ENCODE results near the gene TSKS.

TSKS gene

DNA sequence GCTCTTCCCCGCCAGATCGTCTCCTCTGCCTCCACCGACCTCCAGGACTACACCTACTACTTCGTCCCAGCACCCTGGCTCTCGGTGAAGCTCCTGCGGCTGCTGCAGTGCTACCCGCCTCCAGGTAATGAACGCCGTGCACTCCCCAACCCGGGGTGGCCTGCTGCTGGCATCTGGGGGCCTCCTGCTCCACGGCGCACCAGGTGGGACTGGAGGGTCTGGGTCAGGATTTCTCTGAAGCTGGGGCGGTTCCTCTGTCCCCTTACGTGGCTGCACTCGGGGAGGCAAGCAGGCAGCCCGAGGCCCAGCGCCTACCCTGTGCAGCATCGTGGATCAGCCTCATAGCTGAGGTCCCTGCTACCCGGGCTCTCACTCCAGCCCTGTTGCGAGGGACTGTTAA lies 32.5 kb upstream of the TSKS start:
- DNase-seq (ENCODE audit: low read depth in 2 of 2), result no peak

GRCh38 chr19:49793561-49793840 lies 30.4 kb upstream of the TSKS start:
- DNase-seq (ENCODE audit: low read depth in 2 of 2), result no peak

DNA sequence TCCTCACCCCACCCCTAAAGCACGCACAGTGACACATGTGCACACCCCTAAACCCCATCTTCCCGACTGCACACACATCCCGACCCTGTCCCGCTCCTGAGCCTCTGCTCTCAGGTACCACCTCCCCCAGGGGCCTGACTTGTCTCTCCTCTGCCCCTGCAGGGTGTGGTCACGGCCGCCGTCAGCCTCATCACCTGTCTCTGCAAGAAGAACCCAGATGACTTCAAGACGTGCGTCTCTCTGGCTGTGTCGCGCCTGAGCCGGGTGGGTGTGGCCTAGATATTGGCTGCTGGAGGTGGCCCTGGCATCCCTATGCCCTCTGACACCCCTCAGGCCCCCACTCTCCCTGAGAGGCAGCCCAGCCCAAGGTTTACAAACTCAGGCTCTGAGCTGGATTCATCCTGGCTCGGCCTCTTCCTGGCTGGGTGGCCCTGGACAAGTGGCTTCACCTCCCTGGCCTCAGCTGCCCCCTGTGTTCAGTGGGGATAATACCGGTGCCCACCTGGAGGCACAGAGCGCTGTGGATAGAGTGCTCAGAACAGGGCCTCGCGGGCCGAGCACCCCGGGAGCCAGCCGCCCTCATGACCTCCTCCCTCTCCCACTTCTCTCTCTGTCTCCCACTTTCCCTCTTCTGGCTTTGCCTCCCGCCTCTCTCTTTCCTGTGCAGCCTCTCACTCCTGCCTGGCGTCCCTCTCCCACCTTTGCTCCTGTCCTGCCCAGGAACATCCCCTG lies 29.9 kb upstream of the TSKS start:
- DNase-seq (ENCODE audit: low read depth in 2 of 2), result no peak

- no peak for DNase-seq (ENCODE audit: low read depth in 2 of 2)
Observed at GRCh38 chr19:49791776-49792445, 28.8 kb upstream of the TSKS start.

- DNase-seq (ENCODE audit: low read depth in 2 of 2), result no peak
Observed at GRCh38 chr19:49790866-49791265, 27.8 kb upstream of the TSKS start.

DNA sequence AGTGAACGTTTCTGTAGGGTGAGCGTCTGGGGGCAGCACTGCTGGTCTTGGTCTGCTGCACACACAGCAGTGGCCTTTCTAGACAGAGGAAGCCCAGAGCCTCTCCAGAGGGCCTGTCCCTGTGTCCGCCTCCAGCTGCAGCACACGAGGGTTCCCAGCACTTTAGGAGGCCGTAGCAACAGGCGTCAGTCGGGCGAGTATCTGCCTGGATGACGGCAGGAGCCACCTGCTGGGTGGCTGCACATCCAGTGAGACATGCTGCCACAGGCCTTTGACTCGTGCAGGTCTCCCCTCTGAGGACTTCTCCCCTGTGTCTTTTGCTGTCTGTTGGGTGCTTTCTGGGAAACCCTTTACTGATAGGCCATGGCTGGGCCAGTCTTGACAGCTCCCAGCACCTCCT lies 25.8 kb upstream of the TSKS start:
- no peak for DNase-seq (ENCODE audit: low read depth in 2 of 2)

DNA sequence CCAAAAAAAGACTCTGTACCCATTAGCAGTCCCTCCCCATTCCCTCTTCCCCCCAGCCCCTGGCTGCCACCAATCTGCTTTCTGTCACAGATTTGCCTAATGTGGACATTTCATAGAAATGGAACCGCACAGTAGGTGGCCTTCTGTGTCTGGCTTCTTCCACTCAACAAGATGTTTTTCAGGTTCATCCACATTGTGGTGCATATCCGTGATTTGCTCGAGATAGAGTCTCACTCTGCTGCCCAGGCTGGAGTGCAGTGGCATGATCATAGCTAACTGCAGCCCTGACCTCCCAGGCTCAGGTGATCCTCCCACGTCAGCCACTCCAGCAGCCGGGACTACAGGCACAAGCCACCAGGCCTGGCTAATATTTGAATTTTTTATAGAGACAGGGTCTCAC lies 24.6 kb upstream of the TSKS start:
- no peak for DNase-seq (ENCODE audit: low read depth in 2 of 2)

DNA sequence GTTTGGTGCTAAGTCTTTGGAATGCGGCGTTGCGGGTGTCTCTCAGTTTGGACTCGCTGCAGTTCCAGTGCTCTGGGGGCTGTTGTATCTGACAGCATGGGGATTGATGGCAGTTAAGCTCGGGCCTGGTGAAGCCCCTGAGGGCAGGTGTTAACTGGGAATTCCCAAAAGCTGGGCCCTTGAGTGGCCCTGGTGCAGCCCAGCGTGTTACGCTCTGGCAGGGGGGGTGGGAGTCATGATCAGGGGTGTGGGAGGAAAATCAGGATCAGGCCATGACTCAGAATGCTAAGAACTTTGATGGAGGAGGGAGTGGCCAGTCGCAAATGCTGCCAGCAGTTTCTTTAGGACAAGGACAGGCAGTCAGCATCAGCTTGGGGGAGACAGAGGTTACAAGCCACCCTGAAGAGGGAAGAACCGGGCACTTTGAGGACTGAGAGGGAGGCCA lies 23.3 kb upstream of the TSKS start:
- no peak for DNase-seq (ENCODE audit: low read depth in 2 of 2)

DNA sequence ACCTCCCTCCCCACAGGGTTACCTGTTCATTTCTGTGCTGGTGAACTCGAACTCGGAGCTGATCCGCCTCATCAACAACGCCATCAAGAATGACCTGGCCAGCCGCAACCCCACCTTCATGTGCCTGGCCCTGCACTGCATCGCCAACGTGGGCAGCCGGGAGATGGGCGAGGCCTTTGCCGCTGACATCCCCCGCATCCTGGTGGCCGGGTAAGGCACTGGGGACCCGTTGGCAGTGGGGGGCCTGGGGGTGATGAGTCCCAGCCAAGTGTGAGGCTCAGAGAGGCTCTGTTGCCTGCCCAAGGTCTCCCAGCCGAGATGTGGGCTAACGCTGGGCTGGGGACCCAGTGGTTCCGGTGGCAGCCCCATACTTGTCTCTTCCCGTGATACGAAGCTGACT lies 19.4 kb upstream of the TSKS start:
- DNase-seq (ENCODE audit: low read depth in 2 of 2), result no peak

DNA sequence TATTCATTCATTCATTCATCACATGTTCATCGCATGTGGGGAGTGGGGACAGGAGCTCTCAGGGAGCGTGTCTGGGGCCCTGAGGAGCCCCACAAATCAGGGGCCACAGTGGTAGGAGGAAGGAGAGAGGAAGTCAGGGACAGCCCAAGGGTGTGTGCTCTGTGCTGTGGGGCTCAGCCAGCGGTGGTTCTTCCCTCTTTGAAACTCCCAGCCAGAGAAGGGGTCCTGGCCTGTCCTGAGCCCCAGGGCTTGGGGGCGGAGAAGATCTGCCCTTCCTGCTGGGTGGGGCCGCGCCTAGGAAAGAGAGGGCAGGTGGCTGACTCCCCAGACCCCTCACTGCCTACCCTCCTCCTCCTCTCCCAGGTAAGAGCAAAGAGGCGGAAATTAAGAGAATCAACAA lies 18.3 kb upstream of the TSKS start:
- no peak for DNase-seq (ENCODE audit: low read depth in 2 of 2)

DNA sequence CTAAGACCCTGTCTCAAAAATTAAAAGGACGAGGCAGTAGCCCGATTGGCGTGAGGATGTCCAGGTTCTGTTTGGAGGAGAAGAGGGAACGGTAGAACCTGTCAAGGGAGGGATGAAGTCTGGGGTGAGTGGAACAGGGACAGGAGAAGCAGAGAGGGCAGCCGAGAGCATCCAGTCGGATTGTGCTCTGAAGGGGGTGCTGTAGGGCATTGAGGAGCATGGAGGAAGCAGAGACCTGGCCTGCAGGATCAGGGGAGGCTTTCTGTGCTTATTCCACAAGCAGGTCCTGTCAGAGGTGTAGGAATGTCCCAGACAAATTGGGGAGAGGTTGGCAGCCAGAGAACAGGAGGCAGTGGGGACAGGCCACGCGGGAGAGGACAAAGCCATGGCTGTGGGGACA lies 17.8 kb upstream of the TSKS start:
- DNase-seq (ENCODE audit: low read depth in 2 of 2), result no peak

GRCh38 chr19:49779731-49780555 lies 16.8 kb upstream of the TSKS start:
- no peak for DNase-seq (ENCODE audit: low read depth in 2 of 2)

GRCh38 chr19:49776371-49776764 lies 13.3 kb upstream of the TSKS start:
- no peak for DNase-seq (ENCODE audit: low read depth in 2 of 2)

DNA sequence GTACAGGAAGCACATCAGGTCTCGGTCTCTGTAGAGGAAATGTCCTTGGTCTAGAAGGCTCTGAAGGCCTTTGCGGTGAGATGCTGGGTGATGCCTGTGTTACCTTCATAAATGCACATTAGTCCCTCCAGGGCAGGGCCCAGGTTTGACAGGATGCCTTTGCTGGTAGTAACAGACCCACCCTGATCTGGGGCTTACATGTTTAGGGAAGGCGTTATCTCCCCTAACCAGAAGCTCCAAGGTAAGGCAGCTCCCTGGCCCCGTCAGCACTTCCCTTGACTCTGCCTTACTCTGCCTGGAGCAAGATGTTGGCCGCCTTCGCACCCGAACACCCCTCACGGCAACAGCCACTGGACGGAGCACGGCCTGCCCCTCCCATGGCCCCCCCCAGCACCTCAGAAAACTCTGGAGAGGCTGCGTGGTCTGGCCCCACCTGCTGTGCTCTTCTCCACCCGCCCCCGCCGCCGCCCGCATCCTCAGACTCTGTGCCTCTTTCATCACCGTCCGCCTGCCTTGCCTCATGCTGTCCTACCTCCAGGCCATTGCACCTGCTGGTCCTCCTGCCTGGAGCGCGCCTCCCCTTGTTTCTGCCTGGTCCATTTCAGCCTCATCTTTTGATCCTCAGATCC lies 12.8 kb upstream of the TSKS start:
- DNase-seq (ENCODE audit: low read depth in 2 of 2), result no peak

- no peak for DNase-seq (ENCODE audit: low read depth in 2 of 2)
Observed at GRCh38 chr19:49774969-49775368, 11.9 kb upstream of the TSKS start.

- no peak for DNase-seq (ENCODE audit: low read depth in 2 of 2)
Observed at GRCh38 chr19:49773663-49774350, 10.7 kb upstream of the TSKS start.

DNA sequence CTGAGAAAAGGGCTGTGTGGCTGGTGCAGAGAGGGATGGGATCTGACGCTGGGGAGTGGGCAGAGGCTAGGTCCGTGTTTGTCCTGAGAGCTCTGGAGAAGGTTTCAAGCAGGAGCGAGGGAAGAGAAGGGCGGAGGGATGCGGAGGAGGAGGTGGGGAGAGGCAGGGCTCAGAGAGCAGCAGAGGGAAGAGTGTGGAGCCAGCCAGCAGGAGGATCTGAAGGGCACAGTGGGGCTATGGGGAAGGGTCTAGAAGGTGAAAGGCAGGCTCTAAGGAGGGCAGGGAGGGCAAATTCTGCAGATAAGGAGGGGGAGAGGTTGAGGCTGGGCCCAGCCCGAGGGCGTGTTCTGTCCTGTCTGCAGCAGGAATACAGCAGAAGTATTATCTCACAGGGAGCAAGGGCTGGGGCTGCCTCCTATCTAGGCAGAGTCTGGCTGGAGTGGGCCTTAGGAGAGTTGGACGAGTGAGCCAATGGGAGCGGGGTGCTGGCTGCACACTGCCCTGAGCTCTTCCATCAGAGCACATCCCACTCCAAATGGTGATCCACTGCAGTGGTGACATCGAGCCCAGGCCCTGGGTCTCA lies 9.8 kb upstream of the TSKS start:
- no peak for DNase-seq (ENCODE audit: low read depth in 2 of 2)

DNA sequence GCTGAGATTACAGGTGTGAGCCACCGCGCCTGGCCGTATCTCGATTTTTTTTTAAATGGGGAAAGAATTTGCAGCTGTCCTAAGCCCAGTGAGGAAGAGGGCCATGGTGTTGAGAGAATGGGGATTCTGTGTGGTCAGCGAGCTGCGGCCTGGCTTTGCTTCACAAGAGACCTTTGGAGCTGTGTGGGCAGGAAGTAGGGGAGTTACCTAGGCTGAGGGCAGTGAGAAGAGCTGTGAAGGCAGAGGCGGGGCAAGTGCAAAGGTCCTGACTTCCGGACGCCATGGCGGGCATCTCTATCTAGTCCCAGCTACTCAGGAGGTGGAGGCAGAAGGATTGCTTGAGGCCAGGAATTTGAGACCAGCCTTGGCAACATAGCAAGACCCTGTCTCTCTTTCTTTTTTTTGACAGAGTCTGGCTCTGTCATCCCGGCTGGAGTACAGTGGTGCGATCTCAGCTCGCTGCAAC lies 8.6 kb upstream of the TSKS start:
- no peak for DNase-seq (ENCODE audit: low read depth in 2 of 2)

DNA sequence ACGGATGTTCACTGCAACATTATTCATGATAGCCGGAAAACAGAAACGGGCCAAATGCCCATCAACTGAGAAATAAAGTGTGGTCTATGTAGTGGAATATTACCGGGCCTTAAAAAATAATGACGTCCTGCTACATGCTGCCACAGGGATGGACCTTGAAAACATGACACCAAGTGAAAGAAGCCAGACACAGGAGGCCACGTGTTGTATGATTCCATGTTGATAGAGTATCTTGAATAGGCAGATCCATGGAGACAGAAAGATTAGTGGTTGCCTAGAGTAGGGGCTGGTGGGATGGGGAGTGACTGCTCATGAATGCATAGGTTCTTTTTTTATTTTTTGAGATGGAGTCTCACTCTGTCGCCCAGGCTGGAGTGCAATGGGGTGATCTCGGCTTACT lies 7.4 kb upstream of the TSKS start:
- DNase-seq (ENCODE audit: low read depth in 2 of 2), result no peak

DNA sequence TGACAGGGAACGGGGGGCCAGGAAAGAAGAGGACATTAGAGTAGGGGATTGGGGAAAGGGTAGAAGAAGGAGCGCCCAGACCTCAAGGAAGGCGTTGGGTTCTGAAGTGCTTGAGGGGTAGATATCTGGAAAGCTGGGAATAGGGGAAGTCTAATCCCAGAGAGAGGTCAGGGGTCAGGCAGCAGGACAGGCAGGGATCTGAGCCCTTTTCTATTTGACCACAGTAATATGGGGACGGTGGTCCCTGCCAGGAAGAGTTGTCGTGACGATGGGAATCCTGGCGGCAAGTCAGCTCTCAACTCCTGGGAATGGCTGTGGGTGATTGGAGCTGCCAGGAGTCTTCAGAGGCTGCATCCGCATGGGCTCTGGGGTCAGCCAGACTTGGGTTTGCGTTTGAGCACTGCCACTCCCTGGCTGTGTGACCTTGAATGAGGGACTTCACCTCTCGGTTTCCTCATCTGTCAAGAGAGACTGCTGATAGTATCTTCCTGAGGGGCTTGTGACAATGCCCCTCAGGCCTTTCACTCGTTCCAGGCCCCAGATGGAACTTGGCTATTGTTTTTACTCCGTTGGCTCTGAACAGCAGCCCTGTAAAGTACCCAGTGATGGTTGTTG lies 5.0 kb upstream of the TSKS start:
- no peak for DNase-seq (ENCODE audit: low read depth in 2 of 2)

DNA sequence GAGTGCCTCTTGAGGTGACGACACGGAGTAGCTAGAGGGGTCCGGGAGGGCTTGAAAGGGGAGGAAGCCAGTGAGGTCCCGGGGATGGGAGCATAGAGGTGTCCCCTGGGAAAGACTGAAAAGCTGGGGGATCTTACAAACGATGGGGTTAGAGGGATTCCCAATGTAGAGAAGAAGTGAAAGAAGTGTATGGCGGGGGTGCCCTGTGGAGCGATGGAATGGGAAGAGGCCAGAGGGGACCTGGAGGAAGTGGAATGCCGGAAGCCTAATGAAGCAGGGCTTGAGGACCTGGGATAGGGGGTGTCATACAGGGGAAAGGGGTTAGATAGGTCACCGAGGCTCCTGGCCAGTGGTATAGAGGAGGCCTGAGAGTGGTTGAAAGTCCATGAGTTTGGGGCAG lies 4.3 kb upstream of the TSKS start:
- no peak for DNase-seq (ENCODE audit: low read depth in 2 of 2)

Measured in stimulated activated CD8-positive, alpha-beta memory T cell treated with anti-CD3 and anti-CD28 coated beads, Interleukin-15, amount 100 ng/mL, for 4 hours (primary cell).